CD4-positive, CD25-positive, alpha-beta regulatory T cell (primary cell): ENCODE measurements around the gene VDR. TPM values are rescaled to one million over a fixed set of nuclear protein-coding genes. Genes with fewer than 3 reads are reported as not detected.

Experiments
- ATAC-seq, 2 donors: fragments of 150-1000 bp; cut with Tn5 transposase; one replicate each; pipeline ENCODE4 v1.10.0; 2021; ENCODE audit warnings: low read depth in 2 of 2, moderate number of reproducible peaks in 2 of 2, moderate library complexity in 1 of 2
- DNase-seq, 3 donors: peaks; one replicate each; pipeline versions ENCODE4 v3.0.0 to v3.0.0-alpha.2; 2012 to 2022; ENCODE audit warnings: mixed read lengths in 1 of 3
- H3K27ac ChIP-seq: one replicate; pipeline ENCODE4 v1.7.0; 2013; ENCODE audit warnings: mild to moderate bottlenecking, low read length; ENCODE audit not compliant: insufficient read depth, poor library complexity, severe bottlenecking
- H3K27me3 ChIP-seq: one replicate; pipeline ENCODE4 v1.7.0; 2013; ENCODE audit warnings: low read length; ENCODE audit not compliant: control insufficient read depth, insufficient read depth
- H3K36me3 ChIP-seq: one replicate; pipeline ENCODE4 v1.7.0; 2013; ENCODE audit warnings: mild to moderate bottlenecking, low read length, moderate library complexity; ENCODE audit not compliant: control insufficient read depth, insufficient read depth
- H3K4me1 ChIP-seq: 2 replicates; pipeline ENCODE4 v1.7.0; 2013; ENCODE audit warnings: mild to moderate bottlenecking, low read length; ENCODE audit not compliant: insufficient read depth, control insufficient read depth, poor library complexity, severe bottlenecking
- H3K4me3 ChIP-seq: one replicate; pipeline ENCODE4 v1.7.0; 2013; ENCODE audit warnings: low read depth, mild to moderate bottlenecking, low read length, moderate library complexity
- H3K9me3 ChIP-seq, 2 experiments: 1 replicate in 1 of 2; 2 replicates in 1 of 2; pipeline ENCODE4 v1.7.0; 2013; ENCODE audit warnings: low read length in 2 of 2, mild to moderate bottlenecking in 1 of 2, moderate library complexity in 1 of 2; ENCODE audit not compliant: control insufficient read depth in 2 of 2
- H3K27ac Mint-ChIP-seq, 3 donors: one replicate each; pipeline ENCODE4 v1.8.0; 2020 to 2022; ENCODE audit warnings: mild to moderate bottlenecking in 3 of 3, mixed read lengths in 3 of 3, moderate library complexity in 2 of 3
- H3K27me3 Mint-ChIP-seq: one replicate; pipeline ENCODE4 v1.8.0; 2022; ENCODE audit warnings: mild to moderate bottlenecking, mixed read lengths
- H3K36me3 Mint-ChIP-seq: one replicate; pipeline ENCODE4 v1.8.0; 2020; ENCODE audit warnings: mixed read lengths
- H3K4me1 Mint-ChIP-seq, 4 donors: one replicate each; pipeline ENCODE4 v1.8.0; 2020 to 2022; ENCODE audit warnings: mixed read lengths in 4 of 4, mild to moderate bottlenecking in 1 of 4
- H3K4me3 Mint-ChIP-seq, 4 donors: one replicate each; pipeline ENCODE4 v1.8.0; 2020 to 2022; ENCODE audit warnings: mild to moderate bottlenecking in 4 of 4, mixed read lengths in 4 of 4, moderate library complexity in 3 of 4
- H3K9me3 Mint-ChIP-seq, 7 donors: one replicate each; pipeline ENCODE4 v1.8.0; 2020 to 2022; ENCODE audit warnings: mixed read lengths in 7 of 7, mild to moderate bottlenecking in 3 of 7, moderate library complexity in 2 of 7
- polyA plus RNA-seq, 4 donors: library from polyadenylated mRNA; unstranded; fragments of 300-500 nt; fragmentation: Illumina TruSeq; gene quantifications; one replicate each; pipeline ENCODE4 v1.2.3, GENCODE V29; 2021
- total RNA-seq: library from RNA; stranded (reverse); gene quantifications from one replicate; pipeline ENCODE4 v1.2.3, GENCODE V29; 2022

The VDR gene
- total and polyA plus RNA-seq, 5 donors from 2014 or later: 1.6 to 4.5 (median 2.8) TPM

- Histone ChIP-seq H3K27me3 (no peaks in the 10 kb centered on the region), H3K27ac (no peak overlapping the region), H3K4me1 (no peaks in the 10 kb centered on the region), H3K4me3 (no peak overlapping the region), H3K9me3 (no peaks in the 10 kb centered on the region), H3K36me3 (no peaks in the 10 kb centered on the region)
- no peak for ATAC-seq
- peaks cover 0 to 5% (median 2%) of the 10 kb centered on the region in 4 donors for H3K4me1 Mint-ChIP-seq
- no peaks in the 10 kb centered on the region for H3K36me3 Mint-ChIP-seq
- no peak overlapping the region for H3K4me3 Mint-ChIP-seq
- no peak overlapping the region for H3K27ac Mint-ChIP-seq
- peaks cover 17% of the 10 kb centered on the region for H3K27me3 Mint-ChIP-seq
- peaks cover 0 to 2% (median 0%) of the 10 kb centered on the region in 7 donors for H3K9me3 Mint-ChIP-seq
- DNase-seq: no peak
These were observed 40.5 kb upstream of the VDR start for GRCh38 chr12:47945341-47945728.

GRCh38 chr12:47944685-47945340 is 40.0 kb upstream of the VDR start:
- Mint-ChIP-seq H3K4me1 (peaks cover 0 to 5% (median 2%) of the 10 kb centered on the region in 4 donors), H3K27ac (peak overlapping the region in 1 of 3 donors; percentile 43), H3K9me3 (peaks cover 0 to 2% (median 0%) of the 10 kb centered on the region in 7 donors), H3K4me3 (no peak overlapping the region), H3K27me3 (peaks cover 20% of the 10 kb centered on the region), H3K36me3 (no peaks in the 10 kb centered on the region)
- ATAC-seq: no peak
- H3K9me3 ChIP-seq: no peaks in the 10 kb centered on the region
- DNase-seq: no peak
- H3K27ac ChIP-seq: no peak overlapping the region
- H3K27me3 ChIP-seq: no peaks in the 10 kb centered on the region
- no peak overlapping the region for H3K4me3 ChIP-seq
- no peaks in the 10 kb centered on the region for H3K4me1 ChIP-seq
- no peaks in the 10 kb centered on the region for H3K36me3 ChIP-seq

- H3K4me1 ChIP-seq: no peaks in the 10 kb centered on the region
- no peak for DNase-seq
- no peaks in the 10 kb centered on the region for H3K27me3 ChIP-seq
- H3K4me1 Mint-ChIP-seq: peaks cover 0 to 5% (median 2%) of the 10 kb centered on the region in 4 donors
- no peak overlapping the region for H3K27ac ChIP-seq
- no peak for ATAC-seq
- H3K9me3 ChIP-seq: no peaks in the 10 kb centered on the region
- peak overlapping the region in 1 of 3 donors; percentile 21 for H3K27ac Mint-ChIP-seq
- H3K4me3 ChIP-seq: no peak overlapping the region
- no peaks in the 10 kb centered on the region for H3K36me3 ChIP-seq
- no peaks in the 10 kb centered on the region for H3K9me3 Mint-ChIP-seq
- no peak overlapping the region for H3K4me3 Mint-ChIP-seq
- peaks cover 27% of the 10 kb centered on the region for H3K27me3 Mint-ChIP-seq
- H3K36me3 Mint-ChIP-seq: no peaks in the 10 kb centered on the region
These were observed 39.0 kb upstream of the VDR start for GRCh38 chr12:47943623-47944340.

- Histone ChIP-seq H3K27me3 (no peaks in the 10 kb centered on the region), H3K4me1 (no peaks in the 10 kb centered on the region), H3K36me3 (no peaks in the 10 kb centered on the region), H3K9me3 (no peaks in the 10 kb centered on the region), H3K27ac (no peak overlapping the region), H3K4me3 (no peak overlapping the region)
- Mint-ChIP-seq H3K4me3 (no peak overlapping the region), H3K27ac (no peak overlapping the region), H3K27me3 (peaks cover 27% of the 10 kb centered on the region), H3K36me3 (no peaks in the 10 kb centered on the region), H3K9me3 (no peaks in the 10 kb centered on the region), H3K4me1 (peaks cover 0 to 5% (median 2%) of the 10 kb centered on the region in 4 donors)
- ATAC-seq (no peak), DNase-seq (no peak)
These were observed 37.9 kb upstream of the VDR start for GRCh38 chr12:47942614-47943225.

GRCh38 chr12:47941871-47942613 is 37.2 kb upstream of the VDR start:
- Histone ChIP-seq H3K27me3 (no peaks in the 10 kb centered on the region), H3K36me3 (no peaks in the 10 kb centered on the region), H3K4me3 (no peak overlapping the region), H3K4me1 (no peaks in the 10 kb centered on the region), H3K9me3 (no peaks in the 10 kb centered on the region), H3K27ac (no peak overlapping the region)
- DNase-seq: peak; percentile 26 to 33 (median 32)
- no peaks in the 10 kb centered on the region for H3K36me3 Mint-ChIP-seq
- H3K9me3 Mint-ChIP-seq: no peaks in the 10 kb centered on the region
- H3K27ac Mint-ChIP-seq: no peak overlapping the region
- H3K27me3 Mint-ChIP-seq: peaks cover 27% of the 10 kb centered on the region
- ATAC-seq: peak in 1 of 2 donors; percentile 50
- no peak overlapping the region for H3K4me3 Mint-ChIP-seq
- peaks cover 0 to 5% (median 2%) of the 10 kb centered on the region in 4 donors for H3K4me1 Mint-ChIP-seq

DNA sequence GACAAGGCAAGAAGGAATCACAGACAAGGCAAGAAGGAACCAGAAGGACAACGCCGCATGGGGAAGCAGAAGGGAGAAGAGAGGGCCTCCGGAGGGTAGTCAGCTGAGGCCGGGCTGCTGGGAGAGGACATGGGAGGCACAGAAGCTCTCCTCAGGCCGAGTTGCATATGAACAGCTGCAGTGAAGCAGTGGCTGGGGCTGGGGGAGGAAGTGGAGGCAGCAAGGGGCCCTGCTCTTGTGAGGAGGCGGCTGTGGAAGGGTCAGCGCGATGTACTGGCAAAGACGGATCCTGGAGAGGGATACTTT is 36.6 kb upstream of the VDR start:
- Mint-ChIP-seq H3K27ac (no peak overlapping the region), H3K27me3 (peaks cover 27% of the 10 kb centered on the region), H3K9me3 (no peaks in the 10 kb centered on the region), H3K36me3 (no peaks in the 10 kb centered on the region), H3K4me3 (no peak overlapping the region), H3K4me1 (peaks cover 0 to 5% (median 2%) of the 10 kb centered on the region in 4 donors)
- no peak for ATAC-seq
- H3K9me3 ChIP-seq: no peaks in the 10 kb centered on the region
- no peak overlapping the region for H3K27ac ChIP-seq
- H3K4me1 ChIP-seq: no peaks in the 10 kb centered on the region
- no peaks in the 10 kb centered on the region for H3K36me3 ChIP-seq
- DNase-seq: no peak
- no peaks in the 10 kb centered on the region for H3K27me3 ChIP-seq
- H3K4me3 ChIP-seq: no peak overlapping the region

DNA sequence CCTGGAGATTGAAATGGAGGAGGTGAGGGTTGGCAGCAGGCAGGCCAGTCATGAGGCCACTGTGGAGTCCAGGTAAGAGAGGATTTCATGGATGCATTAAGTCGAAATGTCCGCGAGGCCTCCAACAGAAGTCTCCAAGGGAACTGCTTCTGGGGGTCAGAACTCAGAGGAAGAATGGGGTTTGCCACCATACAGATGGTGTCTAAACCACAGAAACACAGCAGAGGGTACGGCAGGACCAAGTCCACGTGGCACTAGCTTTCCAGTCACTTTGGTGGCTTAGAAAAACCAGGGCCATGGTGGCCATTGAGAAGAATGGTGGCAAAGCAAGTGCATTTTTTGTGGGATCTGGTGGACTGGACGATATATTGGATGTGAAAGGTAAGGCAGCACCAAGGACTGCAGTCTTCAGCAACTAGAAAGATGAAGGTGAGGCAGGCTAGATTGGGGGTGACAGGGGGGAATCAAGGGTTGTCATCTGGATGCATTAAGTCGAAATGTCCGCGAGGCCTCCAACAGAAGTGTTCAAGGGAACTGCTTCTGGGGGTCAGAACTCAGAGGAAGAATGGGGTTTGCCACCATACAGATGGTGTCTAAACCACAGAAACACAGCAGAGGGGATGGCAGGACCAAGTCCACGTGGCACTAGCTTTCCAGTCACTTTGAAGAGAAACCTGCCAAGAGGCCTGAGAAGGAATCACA is 36.1 kb upstream of the VDR start:
- H3K36me3 ChIP-seq: no peaks in the 10 kb centered on the region
- H3K27me3 Mint-ChIP-seq: peaks cover 31% of the 10 kb centered on the region
- no peak overlapping the region for H3K27ac ChIP-seq
- ATAC-seq: peak in 1 of 2 donors; percentile 26
- H3K4me1 ChIP-seq: no peaks in the 10 kb centered on the region
- peaks cover 0 to 5% (median 2%) of the 10 kb centered on the region in 4 donors for H3K4me1 Mint-ChIP-seq
- H3K4me3 Mint-ChIP-seq: no peak overlapping the region
- no peak overlapping the region for H3K4me3 ChIP-seq
- no peak overlapping the region for H3K27ac Mint-ChIP-seq
- H3K36me3 Mint-ChIP-seq: no peaks in the 10 kb centered on the region
- no peaks in the 10 kb centered on the region for H3K9me3 Mint-ChIP-seq
- DNase-seq: no peak
- H3K9me3 ChIP-seq: no peaks in the 10 kb centered on the region
- no peaks in the 10 kb centered on the region for H3K27me3 ChIP-seq
